Peyer's patch (tissue), 4 donors: ENCODE data around the gene ATP2B2.

Source experiments
- POLR2A ChIP-seq, 2 donors: fragments of 450-650 bp; IDR thresholded peaks; one replicate each; pipeline ENCODE4 v1.5.1; 2017; ENCODE audit warnings: antibody characterized with exemption in 2 of 2, mild to moderate bottlenecking in 2 of 2, moderate library complexity in 2 of 2
- TF ChIP-seq, protein P1 (sequence below), 6 experiments: fragments of 450-650 bp in 4 of 6; fragments of 200-600 bp in 2 of 6; sonication (generic) in 1 of 6; IDR thresholded peaks; one replicate each; pipeline ENCODE4 v1.5.1; 2017 to 2019; ENCODE audit warnings: antibody characterized with exemption in 6 of 6, mild to moderate bottlenecking in 3 of 6, moderate library complexity in 1 of 6

DNA sequence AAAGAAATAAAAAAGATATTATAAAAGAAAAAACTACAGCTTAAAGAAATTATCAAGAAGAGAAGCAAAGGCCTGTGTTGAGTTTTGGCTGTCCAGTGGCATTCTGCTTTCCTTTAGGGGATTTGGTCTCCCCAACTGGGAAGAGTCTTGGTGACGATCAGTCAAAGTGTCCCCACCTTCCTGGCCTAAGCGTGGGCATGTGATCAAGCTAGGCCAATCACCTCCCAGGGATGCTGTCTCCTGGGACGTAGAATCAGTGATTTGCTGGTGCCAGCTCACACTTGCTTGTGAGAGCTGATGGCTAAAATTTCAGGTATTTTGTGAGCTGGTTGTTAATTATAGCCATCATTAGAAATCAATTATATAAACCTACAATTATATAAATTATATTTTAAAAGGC is 69.5 kb downstream of the ATP2B2 start:
- TF ChIP-seq, protein P1, sequence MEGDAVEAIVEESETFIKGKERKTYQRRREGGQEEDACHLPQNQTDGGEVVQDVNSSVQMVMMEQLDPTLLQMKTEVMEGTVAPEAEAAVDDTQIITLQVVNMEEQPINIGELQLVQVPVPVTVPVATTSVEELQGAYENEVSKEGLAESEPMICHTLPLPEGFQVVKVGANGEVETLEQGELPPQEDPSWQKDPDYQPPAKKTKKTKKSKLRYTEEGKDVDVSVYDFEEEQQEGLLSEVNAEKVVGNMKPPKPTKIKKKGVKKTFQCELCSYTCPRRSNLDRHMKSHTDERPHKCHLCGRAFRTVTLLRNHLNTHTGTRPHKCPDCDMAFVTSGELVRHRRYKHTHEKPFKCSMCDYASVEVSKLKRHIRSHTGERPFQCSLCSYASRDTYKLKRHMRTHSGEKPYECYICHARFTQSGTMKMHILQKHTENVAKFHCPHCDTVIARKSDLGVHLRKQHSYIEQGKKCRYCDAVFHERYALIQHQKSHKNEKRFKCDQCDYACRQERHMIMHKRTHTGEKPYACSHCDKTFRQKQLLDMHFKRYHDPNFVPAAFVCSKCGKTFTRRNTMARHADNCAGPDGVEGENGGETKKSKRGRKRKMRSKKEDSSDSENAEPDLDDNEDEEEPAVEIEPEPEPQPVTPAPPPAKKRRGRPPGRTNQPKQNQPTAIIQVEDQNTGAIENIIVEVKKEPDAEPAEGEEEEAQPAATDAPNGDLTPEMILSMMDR (IDR thresholded peaks at IDR 0.05) = no peak
- no peak for TF ChIP-seq POLR2A (IDR thresholded peaks at IDR 0.05)
